ENCODE results near the gene HMGA1. TPM values are rescaled to one million over a fixed set of nuclear protein-coding genes. Genes with fewer than 3 reads are reported as not detected.

The HMGA1 gene
- total RNA-seq, 4 donors from 2014 or later = 118 to 309 (median 193) TPM

- WGBS, 2 donors = 0% methylated on average over 3 of the region's 78 CpGs; no CpG with 5 or more reads in 1 of the 2 donors
Measured at GRCh38 chr6:34237316-34237721, 646 bp downstream of the HMGA1 start.

DNA sequence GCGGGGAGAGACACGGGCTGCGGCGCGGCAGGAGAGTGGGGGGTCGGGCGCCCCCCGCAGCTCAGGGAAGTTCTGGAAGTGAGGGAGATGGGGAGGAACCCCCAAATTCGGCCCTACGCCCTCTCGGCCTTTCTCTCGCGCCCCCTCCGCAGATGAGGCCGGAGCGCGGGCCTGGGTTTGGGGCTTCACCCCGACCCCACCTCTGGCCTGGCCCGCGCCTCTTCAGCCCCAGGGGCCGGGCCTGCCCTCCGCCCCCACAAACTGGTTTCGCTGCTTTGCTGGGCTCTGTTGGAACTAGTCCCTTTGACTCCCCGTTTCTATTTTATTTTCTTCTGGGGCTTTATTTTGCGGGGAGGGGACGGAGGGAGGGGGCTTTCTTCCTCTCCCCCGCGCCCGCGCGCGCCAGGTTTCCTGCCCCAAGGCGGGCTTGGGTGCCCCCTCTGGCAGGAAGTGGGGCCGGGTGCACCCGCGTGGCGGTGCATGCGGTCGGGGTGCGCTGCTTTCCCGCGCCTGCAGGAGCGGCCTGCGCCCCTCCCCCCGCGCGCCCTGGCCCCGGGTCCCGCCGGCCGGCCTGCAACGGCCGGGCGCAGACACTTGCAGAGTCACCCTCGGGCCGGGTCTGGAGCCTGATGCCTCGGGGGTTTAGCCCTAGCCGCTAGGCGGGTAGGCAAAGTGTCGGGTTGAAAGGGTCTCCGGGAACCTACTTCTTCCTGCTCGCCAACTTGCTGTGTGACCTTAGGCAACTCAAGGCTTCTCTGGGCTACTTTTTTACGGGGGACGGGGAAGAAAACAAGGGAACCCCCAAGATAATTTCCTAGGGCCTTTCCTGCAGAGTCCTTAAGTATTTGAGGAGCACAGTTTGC, 1.3 kb downstream of the HMGA1 start:
- no peak for TF ChIP-seq POLR2A (IDR thresholded peaks at IDR 0.05)
- TF ChIP-seq, protein P1, sequence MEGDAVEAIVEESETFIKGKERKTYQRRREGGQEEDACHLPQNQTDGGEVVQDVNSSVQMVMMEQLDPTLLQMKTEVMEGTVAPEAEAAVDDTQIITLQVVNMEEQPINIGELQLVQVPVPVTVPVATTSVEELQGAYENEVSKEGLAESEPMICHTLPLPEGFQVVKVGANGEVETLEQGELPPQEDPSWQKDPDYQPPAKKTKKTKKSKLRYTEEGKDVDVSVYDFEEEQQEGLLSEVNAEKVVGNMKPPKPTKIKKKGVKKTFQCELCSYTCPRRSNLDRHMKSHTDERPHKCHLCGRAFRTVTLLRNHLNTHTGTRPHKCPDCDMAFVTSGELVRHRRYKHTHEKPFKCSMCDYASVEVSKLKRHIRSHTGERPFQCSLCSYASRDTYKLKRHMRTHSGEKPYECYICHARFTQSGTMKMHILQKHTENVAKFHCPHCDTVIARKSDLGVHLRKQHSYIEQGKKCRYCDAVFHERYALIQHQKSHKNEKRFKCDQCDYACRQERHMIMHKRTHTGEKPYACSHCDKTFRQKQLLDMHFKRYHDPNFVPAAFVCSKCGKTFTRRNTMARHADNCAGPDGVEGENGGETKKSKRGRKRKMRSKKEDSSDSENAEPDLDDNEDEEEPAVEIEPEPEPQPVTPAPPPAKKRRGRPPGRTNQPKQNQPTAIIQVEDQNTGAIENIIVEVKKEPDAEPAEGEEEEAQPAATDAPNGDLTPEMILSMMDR (IDR thresholded peaks at IDR 0.05) = peak in 5 of 6 experiments; percentile 28 to 60 (median 46)
- peak overlapping the region; percentile 93 to 98 (median 95) for H3K27ac ChIP-seq
- intact Hi-C loops (cut with DNase I) = no loop called here
- peaks cover 0 to 59% (median 21%) of the 10 kb centered on the region in 3 donors for H3K4me1 ChIP-seq
- H3K36me3 ChIP-seq = peaks cover 0 to 33% (median 16%) of the 10 kb centered on the region in 3 donors
- H3K4me3 ChIP-seq = peak overlapping the region; percentile 77 to 85 (median 82)
- H3K9me3 ChIP-seq = no peaks in the 10 kb centered on the region
- H3K27me3 ChIP-seq = no peaks in the 10 kb centered on the region
- WGBS, 2 donors = 0% methylated on average over 3 to 17 of the region's 64 CpGs
- DNase-seq = no peak

More at GRCh38 chr6:34237316-34237721, 646 bp downstream of the HMGA1 start:
- peak overlapping the region; percentile 77 to 88 (median 84) for H3K4me3 ChIP-seq
- DNase-seq = no peak
- intact Hi-C loops (cut with DNase I) = no loop called here
- TF ChIP-seq, protein P1 (IDR thresholded peaks at IDR 0.05) = no peak
- no peak for TF ChIP-seq POLR2A (IDR thresholded peaks at IDR 0.05)
- H3K4me1 ChIP-seq = peaks cover 0 to 54% (median 19%) of the 10 kb centered on the region in 3 donors
- peak overlapping the region; percentile 93 to 98 (median 96) for H3K27ac ChIP-seq
- peaks cover 0 to 27% (median 16%) of the 10 kb centered on the region in 3 donors for H3K36me3 ChIP-seq
- no peaks in the 10 kb centered on the region for H3K27me3 ChIP-seq
- H3K9me3 ChIP-seq = no peaks in the 10 kb centered on the region

DNA sequence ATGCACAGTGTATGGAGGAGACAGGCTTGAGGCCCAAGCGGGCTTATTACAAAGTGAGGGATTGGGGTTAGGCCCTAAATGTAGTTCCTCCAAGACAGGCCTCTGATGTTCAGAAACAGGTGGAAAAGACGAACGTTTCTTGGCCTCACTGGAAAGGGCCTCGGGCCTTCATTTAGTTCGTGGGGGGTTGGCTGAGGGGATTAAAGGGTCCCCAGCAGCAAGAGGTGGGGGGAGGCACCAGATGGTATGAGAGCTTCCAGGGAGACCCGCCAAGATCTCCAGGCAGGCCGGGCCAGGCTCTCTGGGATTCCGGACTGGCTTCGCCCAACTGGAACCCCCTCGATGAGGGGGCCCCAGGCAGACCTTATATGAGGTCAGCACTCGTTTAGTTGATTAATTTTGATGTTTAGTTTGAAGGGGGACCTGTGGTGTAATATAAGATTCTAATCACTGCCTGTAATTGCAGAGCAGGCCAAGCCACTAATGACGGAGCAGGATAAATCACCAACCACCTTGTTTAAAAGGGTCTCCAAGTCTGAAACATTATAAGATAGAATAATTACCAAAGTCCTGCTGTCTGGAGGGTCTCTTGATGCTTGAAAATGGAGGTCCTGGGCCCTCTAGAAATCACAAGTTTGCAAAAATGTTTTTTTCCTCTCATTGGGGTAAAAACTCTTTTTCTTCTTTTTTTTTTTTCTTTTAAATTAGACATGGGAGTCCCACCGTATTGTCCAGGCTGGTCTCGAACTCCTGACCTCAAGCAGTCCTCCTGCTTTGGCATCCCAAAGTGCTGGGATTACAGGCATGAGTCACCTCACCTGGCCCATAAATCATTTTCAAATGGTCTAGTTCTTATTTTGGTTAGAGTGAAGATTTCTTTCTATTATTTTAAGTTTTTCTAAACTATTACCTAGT, 2.2 kb downstream of the HMGA1 start:
- no peaks in the 10 kb centered on the region for H3K27me3 ChIP-seq
- H3K36me3 ChIP-seq = peaks cover 4 to 42% (median 16%) of the 10 kb centered on the region in 3 donors
- intact Hi-C loops (cut with DNase I) = no loop called here
- peak overlapping the region; percentile 77 to 85 (median 82) for H3K4me3 ChIP-seq
- H3K27ac ChIP-seq = peak overlapping the region in 3 of 4 donors; percentile 93 to 98 (median 94)
- no peak for TF ChIP-seq POLR2A (IDR thresholded peaks at IDR 0.05)
- TF ChIP-seq, protein P1 (IDR thresholded peaks at IDR 0.05) = no peak
- 29 to 56% methylated on average over 8 to 14 of the region's 14 CpGs for WGBS, 2 donors
- DNase-seq = no peak
- no peaks in the 10 kb centered on the region for H3K9me3 ChIP-seq
- H3K4me1 ChIP-seq = peaks cover 3 to 68% (median 30%) of the 10 kb centered on the region in 3 donors

- no peak for DNase-seq
- Histone ChIP-seq H3K27ac (peak overlapping the region in 3 of 4 donors; percentile 93 to 98 (median 94)), H3K36me3 (peaks cover 4 to 47% (median 16%) of the 10 kb centered on the region in 3 donors), H3K4me3 (peak overlapping the region in 1 of 4 donors; percentile 83), H3K4me1 (peaks cover 9 to 74% (median 36%) of the 10 kb centered on the region in 3 donors), H3K9me3 (no peaks in the 10 kb centered on the region), H3K27me3 (no peaks in the 10 kb centered on the region)
- TF ChIP-seq POLR2A (IDR thresholded peaks at IDR 0.05) = no peak
- TF ChIP-seq, protein P1 (IDR thresholded peaks at IDR 0.05) = no peak
- 50 to 64% methylated on average over 3 of the region's 3 CpGs for WGBS, 2 donors
- intact Hi-C loops (cut with DNase I) = no loop called here
Measured at GRCh38 chr6:34239500-34239825, 2.8 kb downstream of the HMGA1 start.
